CD14-positive monocyte (primary cell): Measurements from ENCODE around the gene EPHA3. TPM values are rescaled to one million over a fixed set of nuclear protein-coding genes. Genes with fewer than 3 reads are reported as not detected.

Source experiments
- DNase-seq, 3 donors: peaks; one replicate each; pipeline ENCODE4 v3.0.0-alpha.2; 2011 to 2022
- H2AFZ ChIP-seq: 2 replicates; pipeline ENCODE4 v1.6.0; 2012; ENCODE audit warnings: mild to moderate bottlenecking, low read depth, low read length, inconsistent platforms; ENCODE audit not compliant: insufficient read depth, poor library complexity, severe bottlenecking
- H3K27ac ChIP-seq, 2 donors: 1 replicate in 1 of 2; 2 replicates in 1 of 2; pipeline ENCODE4 v1.5.1; 2012 to 2013; ENCODE audit warnings: low read length in 2 of 2, control low read depth in 1 of 2, inconsistent platforms in 1 of 2, low read depth in 1 of 2, mild to moderate bottlenecking in 1 of 2
- H3K27me3 ChIP-seq, 2 donors: one replicate each; pipeline versions ENCODE4 v1.6.0 to v1.6.1; 2011 to 2013; ENCODE audit warnings: low read length in 2 of 2; ENCODE audit not compliant: control insufficient read depth in 2 of 2, insufficient read depth in 2 of 2
- H3K36me3 ChIP-seq, 2 donors: replicated peaks in 1 of 2; 1 replicate in 1 of 2; 2 replicates in 1 of 2; pipeline versions ENCODE4 v1.5.1 to v1.6.1; 2012 to 2013; ENCODE audit warnings: low read length in 2 of 2, control low read depth in 1 of 2, inconsistent platforms in 1 of 2, mild to moderate bottlenecking in 1 of 2; ENCODE audit not compliant: insufficient read depth in 2 of 2, control insufficient read depth in 1 of 2
- H3K4me1 ChIP-seq, 2 donors: 1 replicate in 1 of 2; 2 replicates in 1 of 2; pipeline versions ENCODE4 v1.5.1 to v1.6.1; 2012 to 2013; ENCODE audit warnings: low read length in 2 of 2, control low read depth in 1 of 2, inconsistent platforms in 1 of 2, mild to moderate bottlenecking in 1 of 2, moderate library complexity in 1 of 2; ENCODE audit not compliant: insufficient read depth in 2 of 2, control insufficient read depth in 1 of 2
- H3K4me2 ChIP-seq: replicated peaks from 2 replicates; pipeline ENCODE3; 2012; ENCODE audit warnings: low read length, moderate library complexity, mild to moderate bottlenecking; ENCODE audit not compliant: poor library complexity, severe bottlenecking; ENCODE audit errors: extremely low read depth
- H3K4me3 ChIP-seq, 3 experiments: fragments of 200-600 bp in 1 of 3; sonication (generic) in 1 of 3; replicated peaks in 1 of 3; 1 replicate in 2 of 3; 2 replicates in 1 of 3; pipeline ENCODE4 v1.5.1; 2011 to 2013; ENCODE audit warnings: low read length in 3 of 3, mild to moderate bottlenecking in 3 of 3, control low read depth in 2 of 3, low read depth in 2 of 3, inconsistent platforms in 1 of 3, moderate library complexity in 1 of 3
- H3K79me2 ChIP-seq: 2 replicates; pipeline ENCODE4 v1.6.0; 2012; ENCODE audit warnings: mild to moderate bottlenecking, control low read depth, inconsistent platforms, low read length, moderate library complexity; ENCODE audit not compliant: insufficient read depth
- H3K9ac ChIP-seq: 2 replicates; pipeline ENCODE4 v1.6.0; 2017; ENCODE audit warnings: low read length, mild to moderate bottlenecking; ENCODE audit not compliant: insufficient read depth, poor library complexity, severe bottlenecking
- H3K9me3 ChIP-seq, 2 donors: replicated peaks in 1 of 2; 1 replicate in 1 of 2; 2 replicates in 1 of 2; pipeline versions ENCODE4 v1.5.1 to v1.6.1; 2012 to 2013; ENCODE audit warnings: low read length in 2 of 2, control low read depth in 1 of 2; ENCODE audit not compliant: control insufficient read depth in 1 of 2, insufficient read depth in 1 of 2
- H4K20me1 ChIP-seq: 2 replicates; pipeline ENCODE4 v1.6.0; 2012; ENCODE audit warnings: mild to moderate bottlenecking, low read length, control low read depth, moderate library complexity; ENCODE audit not compliant: insufficient read depth
- H3K27ac Mint-ChIP-seq, 7 donors: one replicate each; pipeline ENCODE4 v1.8.0; 2020; ENCODE audit warnings: mild to moderate bottlenecking in 7 of 7, mixed read lengths in 7 of 7, moderate library complexity in 6 of 7, inconsistent platforms in 2 of 7
- H3K27me3 Mint-ChIP-seq, 3 donors: one replicate each; pipeline ENCODE4 v1.8.0; 2021 to 2022; ENCODE audit warnings: low read depth in 3 of 3, mild to moderate bottlenecking in 3 of 3, mixed read lengths in 3 of 3, moderate library complexity in 3 of 3, inconsistent platforms in 1 of 3
- H3K36me3 Mint-ChIP-seq, 2 donors: one replicate each; pipeline ENCODE4 v1.8.0; 2020; ENCODE audit warnings: mixed read lengths in 2 of 2, inconsistent platforms in 1 of 2, mild to moderate bottlenecking in 1 of 2
- H3K4me1 Mint-ChIP-seq: one replicate; pipeline ENCODE4 v1.8.0; 2020; ENCODE audit warnings: mild to moderate bottlenecking, mixed read lengths
- H3K4me3 Mint-ChIP-seq, 2 donors: one replicate each; pipeline ENCODE4 v1.8.0; 2020; ENCODE audit warnings: mild to moderate bottlenecking in 2 of 2, mixed read lengths in 2 of 2, moderate library complexity in 1 of 2
- H3K9me3 Mint-ChIP-seq, 7 donors: one replicate each; pipeline ENCODE4 v1.8.0; 2020 to 2022; ENCODE audit warnings: mixed read lengths in 7 of 7, mild to moderate bottlenecking in 6 of 7, moderate library complexity in 6 of 7, inconsistent platforms in 2 of 7
- CTCF ChIP-seq: fragments of 200-600 bp; IDR thresholded peaks from one replicate; pipeline ENCODE4 v1.8.0; 2022; ENCODE audit warnings: antibody characterized with exemption, mild to moderate bottlenecking
- whole genome bisulfite sequencing: methylation state at CpG from one replicate; pipeline ENCODE4 v1.1.5; 2013; ENCODE audit warnings: missing lambda C conversion rate; ENCODE audit not compliant: insufficient coverage; 5-methylcytosine and 5-hydroxymethylcytosine counted together
- intact Hi-C, 2 donors: fragments of 100-400 bp; cut with micrococcal nuclease; formaldehyde crosslinking; loops; one replicate each; pipeline versions ENCODE4 v1.15.0 to v1.15.1; 2023
- polyA plus RNA-seq, 3 donors: library from polyadenylated mRNA; depleted of rRNA in 1 of 3; unstranded in 2 of 3; stranded (reverse) in 1 of 3; fragments of 300-500 nt in 2 of 3; fragments of >200 nt in 1 of 3; fragmentation: Illumina TruSeq in 2 of 3; gene quantifications; 1 replicate in 2 of 3; 2 replicates in 1 of 3; pipeline ENCODE4 v1.2.3, GENCODE V29; 2012 to 2021

Gene EPHA3
- polyA plus RNA-seq, 3 donors = not detected

- Histone ChIP-seq H3K27ac (no peak overlapping the region), H3K9ac (no peak overlapping the region), H3K4me3 (no peak overlapping the region), H3K27me3 (no peaks in the 10 kb centered on the region), H3K9me3 (no peaks in the 10 kb centered on the region), H4K20me1 (no peaks in the 10 kb centered on the region), H2AFZ (no peak overlapping the region), H3K4me1 (no peaks in the 10 kb centered on the region), H3K4me2 (no peak overlapping the region), H3K36me3 (no peaks in the 10 kb centered on the region), H3K79me2 (no peaks in the 10 kb centered on the region)
- H3K36me3 Mint-ChIP-seq = no peaks in the 10 kb centered on the region
- DNase-seq = no peak
- intact Hi-C loops = no loop called here
- no peaks in the 10 kb centered on the region for H3K4me1 Mint-ChIP-seq
- H3K4me3 Mint-ChIP-seq = no peak overlapping the region
- H3K27me3 Mint-ChIP-seq = no peaks in the 10 kb centered on the region
- no peak for TF ChIP-seq CTCF
- peaks cover 0 to 6% (median 0%) of the 10 kb centered on the region in 7 donors for H3K9me3 Mint-ChIP-seq
- no peak overlapping the region for H3K27ac Mint-ChIP-seq
- WGBS = 63% methylated on average over 1 of the region's 7 CpGs
Measured at GRCh38 chr3:89434621-89435380, 327.4 kb downstream of the EPHA3 start.

DNA sequence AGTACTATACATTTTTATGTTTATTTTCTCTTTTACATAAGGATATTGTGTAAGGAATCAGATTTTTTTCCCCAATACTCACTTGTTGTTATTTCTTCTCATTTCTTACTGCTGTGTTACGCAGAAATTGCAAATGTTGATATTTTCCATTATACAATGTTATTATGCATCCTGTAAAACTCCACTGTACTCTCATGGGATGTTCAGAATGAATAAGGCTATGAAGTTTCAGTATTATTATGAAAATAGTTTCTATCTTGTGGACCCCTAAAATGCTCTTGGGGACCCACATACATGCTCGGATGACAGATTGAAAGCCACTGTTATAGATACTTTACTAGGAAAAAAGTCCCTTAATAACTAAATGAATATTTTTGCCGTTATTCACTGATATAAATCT is 329.4 kb downstream of the EPHA3 start:
- Mint-ChIP-seq H3K4me3 (no peak overlapping the region), H3K9me3 (peaks cover 0 to 6% (median 0%) of the 10 kb centered on the region in 7 donors), H3K27ac (no peak overlapping the region), H3K27me3 (no peaks in the 10 kb centered on the region), H3K36me3 (no peaks in the 10 kb centered on the region), H3K4me1 (no peaks in the 10 kb centered on the region)
- H3K36me3 ChIP-seq = no peaks in the 10 kb centered on the region
- H3K4me2 ChIP-seq = no peak overlapping the region
- H3K79me2 ChIP-seq = no peaks in the 10 kb centered on the region
- DNase-seq = no peak
- H3K27me3 ChIP-seq = no peaks in the 10 kb centered on the region
- WGBS = no CpG with 5 or more reads among the region's 3 CpGs
- no peaks in the 10 kb centered on the region for H4K20me1 ChIP-seq
- intact Hi-C loops = no loop called here
- no peak for TF ChIP-seq CTCF
- no peaks in the 10 kb centered on the region for H3K4me1 ChIP-seq
- H3K9me3 ChIP-seq = no peaks in the 10 kb centered on the region
- no peak overlapping the region for H3K27ac ChIP-seq
- H2AFZ ChIP-seq = no peak overlapping the region
- no peak overlapping the region for H3K9ac ChIP-seq
- H3K4me3 ChIP-seq = no peak overlapping the region
